HG03097 (cell line): ENCODE measurements around the gene SSRP1.
"Not testable (repeated sequence)": the region's sequence is repeated elsewhere in the genome, so short reads cannot be mapped to it uniquely, and the experiment has no call there.

ENCODE experiments used
- ATAC-seq: cut with Tn5 transposase; IDR thresholded peaks from one replicate; pipeline ENCODE4 v1.9.1; 2021; ENCODE audit not compliant: unreplicated experiment, low FRiP score

Gene SSRP1, protein sequence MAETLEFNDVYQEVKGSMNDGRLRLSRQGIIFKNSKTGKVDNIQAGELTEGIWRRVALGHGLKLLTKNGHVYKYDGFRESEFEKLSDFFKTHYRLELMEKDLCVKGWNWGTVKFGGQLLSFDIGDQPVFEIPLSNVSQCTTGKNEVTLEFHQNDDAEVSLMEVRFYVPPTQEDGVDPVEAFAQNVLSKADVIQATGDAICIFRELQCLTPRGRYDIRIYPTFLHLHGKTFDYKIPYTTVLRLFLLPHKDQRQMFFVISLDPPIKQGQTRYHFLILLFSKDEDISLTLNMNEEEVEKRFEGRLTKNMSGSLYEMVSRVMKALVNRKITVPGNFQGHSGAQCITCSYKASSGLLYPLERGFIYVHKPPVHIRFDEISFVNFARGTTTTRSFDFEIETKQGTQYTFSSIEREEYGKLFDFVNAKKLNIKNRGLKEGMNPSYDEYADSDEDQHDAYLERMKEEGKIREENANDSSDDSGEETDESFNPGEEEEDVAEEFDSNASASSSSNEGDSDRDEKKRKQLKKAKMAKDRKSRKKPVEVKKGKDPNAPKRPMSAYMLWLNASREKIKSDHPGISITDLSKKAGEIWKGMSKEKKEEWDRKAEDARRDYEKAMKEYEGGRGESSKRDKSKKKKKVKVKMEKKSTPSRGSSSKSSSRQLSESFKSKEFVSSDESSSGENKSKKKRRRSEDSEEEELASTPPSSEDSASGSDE

DNA sequence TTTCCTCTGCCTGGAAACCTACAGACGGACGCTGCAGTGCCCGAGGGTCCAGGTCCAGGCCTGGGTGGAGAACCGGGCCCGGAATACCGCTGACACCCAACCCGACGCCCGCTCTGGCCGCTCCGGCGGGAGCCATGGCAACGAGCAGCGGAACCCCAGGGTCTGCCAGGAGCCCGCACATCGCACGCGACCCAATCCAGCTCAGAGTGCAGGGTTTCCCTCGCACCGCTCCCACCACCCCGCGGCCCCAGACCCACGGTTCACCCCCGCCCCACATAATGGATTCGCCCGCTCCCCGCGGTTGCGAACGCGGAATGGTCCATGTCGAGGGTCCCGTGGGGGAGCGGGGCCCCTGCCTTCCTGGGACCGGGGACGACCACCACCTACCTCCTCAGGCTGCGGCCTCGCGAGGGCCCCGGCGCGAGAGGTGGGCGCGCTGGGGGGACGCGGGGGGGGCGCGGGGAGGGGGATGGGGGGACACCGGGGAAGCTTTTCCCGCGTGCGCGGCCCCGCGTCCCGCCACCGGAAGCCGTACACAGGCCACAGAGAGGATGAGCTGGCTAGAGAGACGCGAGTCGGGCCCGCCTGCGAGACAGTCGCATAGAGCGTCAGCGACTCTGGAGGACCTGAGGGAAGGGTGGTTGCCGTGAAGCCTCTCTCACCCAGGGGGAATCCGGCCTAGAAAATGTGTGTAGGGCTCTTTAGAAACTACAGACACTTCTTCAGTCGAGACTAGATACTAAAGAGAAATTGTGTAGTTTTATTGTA lies at the start of gene SSRP1:
SSRP1 (minus strand) TSS at position 550 of the 768 bp plus-strand sequence. CDS start 771 bp downstream, outside the sequence.
- ATAC-seq, result peak; percentile 99

DNA sequence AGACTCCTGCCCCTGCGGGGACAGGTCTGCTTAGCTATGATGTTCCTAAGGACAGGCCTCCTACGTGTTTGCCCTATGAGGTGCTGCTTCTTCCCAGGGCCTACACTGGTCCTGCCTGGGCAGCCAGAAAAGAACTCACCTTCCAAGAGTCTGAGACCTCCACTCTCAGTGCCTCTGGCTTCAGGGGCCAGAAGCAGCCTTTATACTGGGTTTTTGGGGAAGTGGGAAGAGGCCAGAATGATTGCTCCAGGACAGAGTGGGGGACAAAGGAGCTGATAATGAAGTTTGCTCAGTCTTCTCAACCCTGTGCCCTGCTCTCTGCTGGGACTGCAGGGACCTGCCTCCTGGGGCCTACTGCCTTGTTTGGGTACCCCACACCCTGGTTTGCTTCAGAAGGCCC lies 45.3 kb upstream of the SSRP1 start, which contains the start of gene PRG3:
PRG3 (minus strand) TSS at position 176 of the 400 bp plus-strand sequence. CDS start 442 bp downstream, outside the sequence.
- no peak for ATAC-seq

DNA sequence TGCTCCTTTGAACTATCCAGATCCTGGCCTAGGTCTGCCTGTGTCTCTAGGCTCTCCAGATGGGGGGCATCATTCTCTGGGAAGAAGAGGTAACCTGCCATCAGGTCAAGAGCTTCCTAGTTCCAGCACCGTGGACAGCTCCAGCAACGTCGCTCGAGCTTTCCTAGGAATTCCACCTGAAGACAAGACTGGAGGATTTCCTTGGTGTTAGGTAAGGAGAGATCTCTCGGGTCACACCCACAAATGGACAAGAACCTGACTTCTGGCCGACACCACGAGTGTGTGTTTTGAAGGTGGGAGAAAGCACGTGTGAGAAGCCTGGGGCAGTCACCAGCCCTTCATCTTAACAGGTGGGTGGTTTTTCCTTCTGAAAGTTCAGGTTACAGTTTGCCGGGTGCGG lies 44.0 kb upstream of the SSRP1 start:
- ATAC-seq, result no peak

DNA sequence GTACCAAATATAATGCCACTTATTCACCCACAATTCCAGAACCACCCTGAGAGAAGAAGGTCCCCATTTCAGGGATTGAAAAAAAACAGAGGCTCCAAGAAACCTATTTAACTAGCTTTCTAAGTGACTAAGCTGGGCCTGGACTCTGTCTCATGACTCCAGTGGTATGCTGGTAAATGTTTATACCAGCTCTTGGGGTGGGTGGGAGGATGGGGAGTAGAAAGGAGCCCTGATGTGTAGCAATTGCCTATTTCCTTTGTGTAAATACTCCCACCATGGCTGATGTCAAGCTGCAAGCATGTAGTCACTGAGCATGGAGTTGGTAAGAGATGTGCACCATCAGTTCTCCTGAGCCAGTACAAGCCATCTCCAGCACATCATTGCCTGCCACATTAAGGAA lies 42.5 kb upstream of the SSRP1 start:
- ATAC-seq, result no peak

DNA sequence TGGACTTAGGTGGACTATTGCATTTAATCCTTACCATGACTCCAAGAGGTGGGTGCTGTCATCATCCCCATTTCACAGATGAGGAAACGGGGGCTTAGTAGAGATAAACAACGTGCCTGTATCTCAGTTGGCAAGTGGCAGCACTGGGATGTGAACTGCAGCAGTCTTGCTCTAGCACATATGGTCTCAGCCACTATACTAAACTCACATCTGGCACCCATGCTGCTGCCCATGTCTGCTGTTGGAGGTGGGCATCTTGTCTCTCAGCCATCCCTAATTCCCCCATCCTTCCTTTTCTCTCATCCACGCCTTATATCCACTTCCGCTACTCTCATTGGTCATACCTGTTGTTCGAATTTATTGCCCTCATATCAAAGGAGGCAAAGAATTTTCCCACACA lies 41.4 kb upstream of the SSRP1 start:
- no peak for ATAC-seq

DNA sequence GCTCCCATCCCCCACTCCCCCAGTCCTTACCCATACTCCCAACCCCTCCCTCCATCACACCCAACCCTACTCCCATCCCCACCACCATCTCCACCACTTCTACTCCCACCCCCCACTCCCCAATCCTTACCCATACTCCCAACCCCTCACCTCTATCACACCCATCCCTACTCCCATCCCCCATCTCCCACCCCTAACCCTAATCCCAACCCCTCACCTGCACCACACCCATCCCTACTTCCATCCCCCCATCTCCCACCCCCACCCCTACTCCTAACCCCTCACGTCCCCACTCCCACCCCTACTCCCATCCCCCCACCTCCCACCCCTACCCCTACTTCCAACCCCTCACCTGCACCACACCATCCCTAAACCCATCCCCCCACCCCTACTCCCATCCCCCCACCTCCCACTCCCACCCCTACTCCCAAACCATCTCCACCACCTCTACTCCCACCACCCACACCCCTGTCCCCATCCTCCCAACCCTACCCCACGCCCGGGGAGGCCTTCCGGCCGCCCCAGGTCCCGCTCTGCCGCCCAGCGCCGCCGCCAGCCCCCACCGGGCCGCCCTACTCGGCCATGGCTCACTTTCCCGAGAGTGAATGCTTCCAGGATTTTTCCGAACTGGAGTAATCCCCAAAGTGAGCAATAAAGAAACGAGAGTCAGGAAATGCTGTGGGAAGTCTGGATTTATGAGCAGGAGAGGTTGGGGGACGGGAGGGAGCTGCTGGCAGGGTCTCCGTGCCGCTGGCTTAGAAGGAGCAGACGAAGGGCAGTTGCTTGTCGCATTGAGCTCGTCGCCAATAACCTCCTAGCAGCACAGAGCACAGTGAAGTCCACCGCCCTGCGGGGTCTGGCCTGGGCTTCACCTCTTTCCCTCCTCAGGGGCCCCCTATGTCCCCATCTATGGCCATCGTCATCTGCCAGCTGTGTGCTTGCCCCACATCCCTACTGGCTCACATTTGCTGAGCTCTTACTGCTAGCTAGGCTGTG lies 40.7 kb upstream of the SSRP1 start:
- no peak for ATAC-seq

DNA sequence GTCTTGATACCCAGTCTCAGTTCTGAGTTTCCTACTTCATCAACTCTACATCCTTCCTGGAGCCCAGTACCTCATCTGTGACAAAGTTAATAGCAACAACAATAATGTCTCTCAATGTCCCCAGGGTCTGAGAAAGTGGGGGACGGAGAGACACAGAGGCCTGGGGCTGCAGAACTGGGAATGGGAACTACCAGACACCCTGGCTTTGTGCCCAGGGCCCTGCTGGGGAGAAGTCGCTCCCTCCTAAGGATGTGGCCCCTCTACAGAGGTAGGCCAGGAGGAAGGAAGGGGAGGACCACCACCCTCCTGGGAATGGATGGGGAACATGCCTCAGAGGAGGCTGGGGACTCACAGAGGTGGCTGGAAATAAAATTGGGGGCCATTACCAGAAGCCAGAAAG lies 39.8 kb upstream of the SSRP1 start:
- ATAC-seq, result no peak

DNA sequence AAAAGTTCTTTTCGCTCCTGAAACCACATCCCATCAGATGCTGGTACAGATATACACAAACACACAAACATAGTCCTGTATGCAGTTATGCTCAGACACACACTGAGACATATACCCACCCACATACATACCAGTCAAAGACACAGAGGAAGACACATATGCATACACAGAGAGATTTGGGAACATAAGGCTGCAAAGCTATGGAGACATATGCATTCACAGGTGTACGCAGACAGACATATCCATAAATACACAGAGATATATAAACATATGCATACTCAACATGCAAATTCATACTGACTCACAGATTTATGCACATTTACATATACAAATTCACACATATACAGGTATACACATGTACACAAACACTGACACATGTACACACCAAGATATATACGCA lies 39.3 kb upstream of the SSRP1 start:
- ATAC-seq, result no peak

DNA sequence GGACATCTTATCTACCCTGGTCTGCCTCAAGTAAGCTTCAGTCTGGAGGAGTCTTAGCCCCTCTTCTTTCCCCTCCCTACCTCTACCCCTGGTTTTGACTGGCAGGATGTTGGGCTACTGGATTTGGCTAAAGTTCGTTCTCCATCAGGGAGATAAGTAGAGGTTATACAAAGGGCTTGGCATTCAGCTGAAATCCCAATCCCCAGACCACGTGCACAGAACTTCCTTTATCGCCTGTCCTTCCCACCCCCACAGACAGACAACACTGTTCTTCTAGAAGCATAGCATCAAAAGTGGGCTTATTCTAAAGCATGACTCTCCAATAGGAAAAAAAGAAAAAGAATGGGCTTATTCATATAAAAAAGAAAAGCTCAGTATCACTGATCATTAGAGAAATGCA lies 37.5 kb upstream of the SSRP1 start:
- no peak for ATAC-seq

DNA sequence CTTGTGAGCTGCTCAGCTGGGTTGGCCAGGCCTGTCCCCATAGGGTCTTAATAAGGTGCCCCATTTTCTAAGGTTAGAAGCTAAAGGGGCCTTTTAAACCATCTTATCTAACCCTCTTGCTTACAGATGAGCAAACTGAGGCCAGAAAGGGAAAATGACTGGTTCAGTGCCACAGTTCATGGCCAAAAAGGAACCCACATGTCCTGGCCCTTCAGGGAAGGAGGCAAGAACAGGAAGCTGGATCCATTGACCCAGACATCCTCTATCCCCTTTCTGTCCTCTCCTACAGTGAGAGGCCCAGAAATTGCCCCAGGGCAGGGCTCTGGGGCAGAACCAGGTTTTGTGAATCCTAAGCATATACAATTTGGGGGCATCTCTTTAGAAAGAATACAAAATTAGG lies 35.2 kb upstream of the SSRP1 start:
- no peak for ATAC-seq

DNA sequence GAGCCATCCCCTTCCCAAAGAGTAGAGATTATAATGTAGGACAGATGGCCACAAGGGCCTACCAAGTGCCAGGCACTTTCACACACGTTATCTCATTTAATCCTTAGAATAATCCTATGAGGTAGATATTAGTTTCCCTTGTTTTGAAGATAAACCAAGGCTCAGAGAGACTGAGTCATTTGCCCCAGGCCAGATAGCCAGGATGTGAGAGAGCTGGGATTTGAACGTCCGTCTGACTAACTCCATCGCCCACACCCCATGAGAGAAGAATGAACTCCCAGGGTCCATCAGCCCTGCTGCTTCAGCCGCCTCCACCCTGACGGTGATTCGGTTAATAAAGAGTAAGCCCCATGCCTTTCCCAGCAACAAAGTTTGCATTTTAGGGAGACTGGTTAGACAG lies 34.6 kb upstream of the SSRP1 start:
- no peak for ATAC-seq

DNA sequence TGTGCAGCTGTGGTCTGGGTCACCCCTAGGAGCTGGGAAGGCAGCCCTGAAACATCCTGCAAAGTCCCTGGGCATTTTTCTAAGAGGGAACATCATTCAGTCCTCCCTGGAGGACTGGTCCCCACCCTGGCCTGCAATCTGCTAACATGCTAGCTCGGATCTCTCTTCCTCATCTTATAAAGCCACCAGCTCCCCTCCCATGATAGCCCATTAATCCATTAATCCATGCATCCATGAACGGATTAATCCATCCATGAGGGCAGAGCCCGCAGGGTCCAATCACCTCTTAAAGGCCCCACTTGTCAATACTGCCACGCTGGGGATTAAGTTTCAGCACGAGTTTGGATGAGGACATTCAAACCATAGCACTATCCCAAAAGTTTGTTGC lies 33.1 kb upstream of the SSRP1 start:
- ATAC-seq, result no peak

DNA sequence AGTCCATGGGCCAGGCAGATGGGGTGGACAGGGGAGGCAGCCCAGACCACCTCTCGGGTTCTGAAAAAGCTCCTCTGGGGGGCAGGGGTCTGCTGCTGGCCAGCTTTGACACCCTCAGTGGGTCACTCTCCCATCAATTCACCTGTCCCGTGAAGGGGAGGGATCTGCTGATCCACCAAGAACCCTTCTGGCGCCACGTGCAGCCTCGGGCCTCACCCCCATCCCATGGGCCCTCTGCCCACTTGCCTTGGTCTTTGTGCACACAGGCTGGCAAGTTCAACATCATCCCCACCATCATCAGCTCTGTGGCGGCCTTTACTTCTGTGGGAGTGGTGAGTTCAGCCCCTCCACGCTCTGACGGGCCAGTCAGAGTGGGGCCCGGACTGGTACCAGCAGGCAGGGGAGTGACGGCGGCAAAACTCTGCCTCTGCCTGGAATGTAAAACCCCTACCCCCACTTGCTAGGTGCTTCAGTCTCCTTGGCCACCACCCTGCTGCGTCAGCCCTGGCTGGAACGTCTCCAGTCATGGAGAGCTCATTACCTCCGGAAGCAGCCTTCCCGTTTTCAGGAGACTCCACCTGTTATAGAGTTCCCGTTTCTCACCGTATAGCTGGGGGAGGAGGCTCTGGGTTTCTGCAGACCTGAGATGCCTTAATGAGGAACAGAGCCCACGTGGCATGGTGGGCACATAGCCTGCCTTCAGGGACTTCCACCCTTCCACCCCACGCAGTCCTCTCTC lies 32.6 kb upstream of the SSRP1 start:
- ATAC-seq, result no peak

DNA sequence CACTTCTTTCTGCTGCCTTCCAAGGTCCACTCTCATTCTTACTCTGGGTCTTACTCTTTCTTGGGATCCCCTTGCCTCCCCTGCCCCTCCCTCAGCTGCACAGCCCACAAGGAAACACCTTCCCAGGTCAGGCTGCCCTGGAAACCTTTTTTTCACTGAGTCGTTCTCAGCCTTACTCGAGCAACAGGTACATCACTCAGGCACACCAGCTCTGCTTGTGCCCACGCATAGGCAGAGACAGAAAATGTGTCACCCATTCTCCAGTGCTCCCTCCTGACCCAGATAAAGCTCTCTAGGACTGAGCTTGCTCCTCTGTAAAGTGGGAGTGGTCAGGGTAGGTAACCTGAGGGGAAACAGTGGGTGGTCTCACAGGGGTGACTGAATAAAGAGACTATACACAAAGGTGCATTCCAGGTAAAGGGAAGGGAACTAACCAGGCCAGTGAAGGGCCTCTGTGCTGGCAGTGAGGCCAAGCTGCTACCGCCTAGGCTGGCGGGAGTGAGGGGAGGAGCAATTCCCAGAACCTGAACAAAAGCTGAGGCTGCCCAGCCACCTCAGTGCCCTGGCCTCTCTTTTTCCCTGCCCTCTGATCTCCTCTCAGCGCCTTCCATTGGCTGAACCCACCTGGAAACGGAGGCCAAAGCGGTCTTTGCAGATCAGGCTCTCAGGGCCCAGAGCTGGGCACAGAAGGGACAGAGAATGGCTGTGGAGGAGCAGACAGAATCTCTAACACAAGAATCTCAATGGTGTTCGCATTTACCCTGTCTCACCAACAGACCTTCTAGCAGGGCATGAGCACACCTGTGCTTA lies 29.4 kb upstream of the SSRP1 start:
- no peak for ATAC-seq

DNA sequence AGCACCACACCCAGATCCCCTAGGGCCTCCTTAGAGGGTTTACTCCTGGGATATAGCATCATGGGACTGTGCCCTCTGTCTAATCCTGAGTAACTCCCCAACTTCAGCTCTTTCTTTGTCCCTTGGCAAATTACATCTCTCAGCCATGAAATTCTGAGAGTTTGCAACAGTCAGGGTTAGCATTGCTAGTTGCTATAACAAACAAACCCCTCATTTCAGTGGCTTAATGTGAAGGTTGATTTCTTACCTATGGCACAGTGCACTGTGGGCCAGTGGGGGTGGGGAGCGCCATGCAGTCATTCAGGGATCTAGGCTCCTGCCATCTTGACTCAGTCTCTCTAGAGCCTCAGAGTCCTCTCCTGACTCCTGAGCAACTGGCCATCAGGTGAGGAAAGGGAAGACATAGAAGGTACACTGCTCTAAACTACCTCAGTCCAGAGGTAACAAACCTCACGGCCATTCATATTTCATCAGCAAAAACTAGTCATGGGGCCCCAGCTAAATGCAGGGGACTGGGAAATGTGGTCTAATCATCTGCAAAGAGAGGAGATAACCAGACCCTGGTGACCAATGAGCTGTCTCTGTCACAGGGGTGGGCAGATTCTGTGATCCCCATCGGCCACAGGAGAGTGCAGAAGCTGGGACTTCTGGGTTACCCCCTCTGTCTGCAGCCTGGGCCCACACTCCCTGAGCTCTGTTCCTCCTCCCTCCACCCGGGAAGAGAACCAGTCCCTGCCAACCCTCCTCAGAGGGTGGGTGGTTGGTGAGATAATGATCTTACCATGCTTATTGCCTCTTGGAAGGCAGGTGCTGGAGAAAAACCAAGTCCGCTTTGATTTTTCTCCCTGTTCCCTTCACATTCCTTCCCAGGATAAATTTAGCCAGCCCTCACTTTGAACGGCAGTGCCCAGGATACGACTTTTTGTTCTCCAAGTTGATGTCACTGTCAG lies 27.7 kb upstream of the SSRP1 start:
- no peak for ATAC-seq

DNA sequence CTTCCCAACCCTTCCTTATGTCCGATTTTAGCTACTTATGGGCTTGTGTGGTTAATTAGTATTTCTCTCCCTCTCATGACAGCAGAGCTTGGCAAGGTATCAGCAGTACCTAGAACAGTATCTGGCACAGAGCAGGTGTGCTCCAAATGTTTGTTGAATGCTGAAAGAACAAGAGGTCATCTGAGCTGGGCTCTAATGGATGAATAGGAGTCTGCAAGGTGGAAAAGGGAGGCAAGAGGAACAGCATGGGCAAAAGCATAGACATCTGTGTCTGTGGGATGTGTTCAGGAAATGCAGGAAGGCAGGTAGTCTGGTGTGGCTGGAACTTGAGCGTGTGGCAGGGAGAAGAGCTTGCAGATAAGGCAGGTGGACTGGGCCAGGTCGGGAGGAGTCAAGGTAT lies 26.2 kb upstream of the SSRP1 start:
- no peak for ATAC-seq

DNA sequence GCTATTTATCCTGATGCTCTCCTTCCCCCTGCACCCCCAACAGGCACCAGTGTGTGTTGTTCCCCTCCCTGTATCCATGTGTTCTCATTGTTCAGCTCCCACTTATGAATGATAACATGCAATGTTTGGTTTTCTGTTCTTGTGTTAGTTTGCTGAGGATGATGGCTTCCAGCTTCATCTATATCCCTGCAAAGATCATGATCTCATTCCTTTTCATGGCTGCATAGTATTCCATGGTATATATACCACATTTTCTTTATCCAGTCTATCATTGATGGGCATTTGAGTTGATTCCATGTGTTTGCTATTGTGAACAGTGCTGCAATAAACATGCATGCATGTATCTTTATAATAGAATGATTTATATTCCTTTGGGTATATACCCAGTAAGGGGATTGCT lies 25.7 kb upstream of the SSRP1 start:
- not testable (repeated sequence) for ATAC-seq
